ENCODE data around the gene FOXP1. TPM values are rescaled to one million over a fixed set of nuclear protein-coding genes. Genes with fewer than 3 reads are reported as not detected.

The FOXP1 gene
- total and polyA plus RNA-seq, 2 of the 8 experiments (the other 6 are each of a cell fraction or from before 2014, with no cell fraction given) = 13.9 to 25.4 TPM

GRCh38 chr3:71484452-71484851 is 99.1 kb downstream of the FOXP1 start:
- Histone ChIP-seq H3K27ac (ENCODE audit: low read depth, low read length) (no peak overlapping the region), H2BK15ac (ENCODE audit: low read length) (no peak overlapping the region), H3K79me2 (ENCODE audit: control insufficient read depth in 1 of 2, insufficient read depth in 2 of 2, low read length in 2 of 2) (no peaks in the 10 kb centered on the region), H3K4me3 (ENCODE audit: extremely low read depth in 1 of 4, insufficient read depth in 2 of 4, low read depth in 3 of 4, low read length in 4 of 4) (no peak overlapping the region), H3K18ac (ENCODE audit: extremely low read depth, low read length) (no peak overlapping the region), H2BK5ac (ENCODE audit: low read depth, low read length) (no peak overlapping the region), H4K20me1 (replicated peaks in 1 of 2; ENCODE audit: control insufficient read depth in 1 of 2, insufficient read depth in 2 of 2, low read length in 2 of 2) (no peaks in the 10 kb centered on the region), H2BK12ac (ENCODE audit: low read depth, low read length) (no peak overlapping the region), H3K27me3 (replicated peaks in 1 of 4; ENCODE audit: control insufficient read depth in 3 of 4, extremely low read depth in 1 of 4, insufficient read depth in 3 of 4, low read length in 3 of 4) (no peaks in the 10 kb centered on the region), H3K4me1 (replicated peaks in 1 of 4; ENCODE audit: control insufficient read depth in 3 of 4, insufficient read depth in 4 of 4, low read length in 3 of 4) (no peaks in the 10 kb centered on the region; a peak in 2 of 7 replicates), H4K5ac (ENCODE audit: insufficient read length, low read depth, low read length) (no peak overlapping the region), H3K79me1 (ENCODE audit: low read depth, low read length) (peaks cover 2% of the 10 kb centered on the region; the same call in 1 of the 2 replicates), H3K14ac (ENCODE audit: insufficient read length) (no peak overlapping the region), H3K56ac (replicated peaks; ENCODE audit: insufficient read length, low read depth, low read length) (no peak overlapping the region), H4K91ac (replicated peaks; ENCODE audit: insufficient read length, low read length) (no peak overlapping the region), H2AK5ac (ENCODE audit: low read depth, low read length) (no peak overlapping the region), H3K9ac (replicated peaks in 1 of 4; ENCODE audit: extremely low read depth in 1 of 4, low read depth in 3 of 4, low read length in 3 of 4) (no peak overlapping the region), H3K4me2 (ENCODE audit: insufficient read depth in 1 of 2, low read depth in 2 of 2, low read length in 2 of 2) (no peak overlapping the region), H3K23ac (ENCODE audit: insufficient read length) (no peak overlapping the region), H4K8ac (ENCODE audit: extremely low read depth, insufficient read depth, low read length) (no peak overlapping the region), H2BK20ac (ENCODE audit: low read length) (no peak overlapping the region), H2AFZ (ENCODE audit: low read length) (no peak overlapping the region), H3K9me3 (ENCODE audit: insufficient read depth in 2 of 2, low read depth in 1 of 2, low read length in 1 of 2) (no peaks in the 10 kb centered on the region), H3K23me2 (ENCODE audit: low read depth, low read length) (no peaks in the 10 kb centered on the region), H3K36me3 (ENCODE audit: control insufficient read depth in 2 of 4, insufficient read depth in 4 of 4, low read length in 3 of 4) (no peaks in the 10 kb centered on the region), H2BK120ac (replicated peaks; ENCODE audit: low read depth, low read length) (no peak overlapping the region), H3K4ac (replicated peaks; ENCODE audit: insufficient read length, low read depth, low read length) (no peak overlapping the region)
- no peak for DNase-seq (ENCODE audit: low read depth in 1 of 2, low spot score in 2 of 2)
- FAIRE-seq = no peak
- CTCF ChIA-PET (ENCODE audit: partially characterized antibody) = interaction anchor here (0.9 kb wide), 1 partner anchor 18 kb away, joined by 3 read pairs; no protein-coding TSS in a partner anchor
- POLR2A ChIA-PET (ENCODE audit: partially characterized antibody) = no interaction called here
- WGBS, 2 experiments (ENCODE audit: extremely low coverage in 1 of 2, insufficient coverage in 1 of 2, insufficient read length in 1 of 2, insufficient replicate concordance in 2 of 2, low coverage in 1 of 2, low lambda C conversion rate in 2 of 2, missing lambda C conversion rate in 1 of 2) = 87% methylated on average over 5 of the region's 5 CpGs; no CpG with 5 or more reads in 1 of the 2 experiments
- TF ChIP-seq KDM5A (IDR thresholded peaks at IDR 0.05; ENCODE audit: low read length) (no peak), KDM1A (IDR thresholded peaks at IDR 0.05; ENCODE audit: borderline replicate concordance, low read length) (peak; percentile 79; the same call in 1 of the 2 replicates)

All from H1 (cell line).